ENCODE data around the gene CLMN. TPM values are rescaled to one million over a fixed set of nuclear protein-coding genes. Genes with fewer than 3 reads are reported as not detected.
A peak's percentile ranks its signal among the peaks of the same experiment; 100 is the strongest.

The CLMN gene
- total RNA-seq, 1 donor from 2014 or later = 3.9 TPM

GRCh38 chr14:95157327-95158189, 162.2 kb downstream of the CLMN start, which contains the start of gene DICER1:
TSS of gene DICER1 (minus strand) at chr14:95157529. CDS start at chr14:95133458, 24,071 bp downstream.
- Histone ChIP-seq H3K4me3 (ENCODE audit: low read depth, low read length) (peak within 1 kb of the TSS; percentile 66), H3K36me3 (ENCODE audit: control insufficient read depth, insufficient read depth, low read length) (no peaks in the 10 kb centered on the region), H3K27me3 (ENCODE audit: control insufficient read depth, insufficient read depth, low read length) (no peaks in the 10 kb centered on the region)
- no peak for TF ChIP-seq CTCF (IDR thresholded peaks at IDR 0.05; ENCODE audit: insufficient read depth, low read length, severe bottlenecking)
- no peak for FAIRE-seq
- DNase-seq (ENCODE audit: low read depth) = peak; percentile 73

- no peak for TF ChIP-seq CTCF (IDR thresholded peaks at IDR 0.05; ENCODE audit: insufficient read depth, low read length, severe bottlenecking)
- no peak for DNase-seq (ENCODE audit: low read depth)
- H3K36me3 ChIP-seq (ENCODE audit: control insufficient read depth, insufficient read depth, low read length) = no peaks in the 10 kb centered on the region
- no peak for FAIRE-seq
- H3K4me3 ChIP-seq (ENCODE audit: low read depth, low read length) = peak overlapping the region; percentile 66
- H3K27me3 ChIP-seq (ENCODE audit: control insufficient read depth, insufficient read depth, low read length) = no peaks in the 10 kb centered on the region
Observed at GRCh38 chr14:95157048-95157326, 162.7 kb downstream of the CLMN start.

- peak; percentile 18 for DNase-seq (ENCODE audit: low read depth)
- TF ChIP-seq CTCF (IDR thresholded peaks at IDR 0.05; ENCODE audit: insufficient read depth, low read length, severe bottlenecking) = no peak
- Histone ChIP-seq H3K36me3 (ENCODE audit: control insufficient read depth, insufficient read depth, low read length) (no peaks in the 10 kb centered on the region), H3K4me3 (ENCODE audit: low read depth, low read length) (peak overlapping the region; percentile 66), H3K27me3 (ENCODE audit: control insufficient read depth, insufficient read depth, low read length) (no peaks in the 10 kb centered on the region)
- FAIRE-seq = no peak
Observed at GRCh38 chr14:95156161-95157047, 163.3 kb downstream of the CLMN start.

- DNase-seq (ENCODE audit: low read depth) (no peak), FAIRE-seq (no peak)
- no peaks in the 10 kb centered on the region for H3K27me3 ChIP-seq (ENCODE audit: control insufficient read depth, insufficient read depth, low read length)
- H3K4me3 ChIP-seq (ENCODE audit: low read depth, low read length) = no peak overlapping the region
- no peak for TF ChIP-seq CTCF (IDR thresholded peaks at IDR 0.05; ENCODE audit: insufficient read depth, low read length, severe bottlenecking)
- no peaks in the 10 kb centered on the region for H3K36me3 ChIP-seq (ENCODE audit: control insufficient read depth, insufficient read depth, low read length)
Observed at GRCh38 chr14:95155045-95155444, 164.7 kb downstream of the CLMN start.

- no peaks in the 10 kb centered on the region for H3K36me3 ChIP-seq (ENCODE audit: control insufficient read depth, insufficient read depth, low read length)
- no peak for FAIRE-seq
- no peaks in the 10 kb centered on the region for H3K27me3 ChIP-seq (ENCODE audit: control insufficient read depth, insufficient read depth, low read length)
- H3K4me3 ChIP-seq (ENCODE audit: low read depth, low read length) = no peak overlapping the region
- no peak for DNase-seq (ENCODE audit: low read depth)
- TF ChIP-seq CTCF (IDR thresholded peaks at IDR 0.05; ENCODE audit: insufficient read depth, low read length, severe bottlenecking) = no peak
Observed at GRCh38 chr14:95153866-95154265, 165.8 kb downstream of the CLMN start.
